ENCODE data around the gene CSTF3. TPM values are rescaled to one million over a fixed set of nuclear protein-coding genes. Genes with fewer than 3 reads are reported as not detected.

Gene CSTF3
- total RNA-seq, 1 experiment from 2014 or later = 45.6 TPM

DNA sequence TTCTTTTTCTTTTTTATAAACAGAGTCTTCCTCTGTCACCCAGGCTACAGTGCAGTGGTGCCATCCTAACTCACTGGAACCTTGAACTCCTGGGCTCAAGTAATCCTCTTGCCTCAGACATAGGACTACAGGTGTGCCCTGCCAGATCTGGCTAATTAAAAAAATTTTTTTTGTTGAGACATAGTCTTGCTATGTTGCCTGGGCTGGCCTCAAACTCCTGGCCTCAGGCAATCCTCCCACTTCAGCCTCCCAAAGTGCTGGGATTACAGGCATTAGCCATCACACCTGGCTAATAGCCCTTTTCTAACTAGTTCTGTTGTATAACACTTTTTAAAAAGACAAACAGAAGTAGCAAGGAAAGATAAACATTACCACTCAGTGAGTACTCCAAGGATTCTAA, 57.4 kb downstream of the CSTF3 start:
- intact Hi-C loops (cut with micrococcal nuclease; ENCODE audit: unreplicated experiment) = no loop called here
- ChIA-PET POLR2A (ENCODE audit: unreplicated experiment) (no interaction called here), CTCF (no interaction called here)
- Histone ChIP-seq H2AFZ (no peak overlapping the region), H3K36me3 (ENCODE audit: low read depth) (no peaks in the 10 kb centered on the region; the same call in 1 of the 2 replicates), H3K4me2 (no peak overlapping the region), H3K27me3 (ENCODE audit: insufficient read depth, low read depth) (no peaks in the 10 kb centered on the region), H3K27ac (no peak overlapping the region), H3F3A (ENCODE audit: insufficient read depth, low read depth) (no peaks in the 10 kb centered on the region; the same call in 1 of the 2 replicates), H3K4me3 (no peak overlapping the region), H3K79me2 (ENCODE audit: low read depth) (no peaks in the 10 kb centered on the region), H3K9me3 (ENCODE audit: insufficient read depth, low read depth) (no peaks in the 10 kb centered on the region), H3K4me1 (replicated peaks; ENCODE audit: insufficient read depth) (no peaks in the 10 kb centered on the region), H4K20me1 (ENCODE audit: insufficient read depth) (no peaks in the 10 kb centered on the region), H3K9me2 (ENCODE audit: insufficient read depth) (no peaks in the 10 kb centered on the region)
- DNase-seq = no peak
- BruUV-seq (replicated peaks) = no TSS peak
- TF ChIP-seq EZH2 (IDR thresholded peaks at IDR 0.05; ENCODE audit: low read depth) = no peak
- TF ChIP-seq, protein P1, sequence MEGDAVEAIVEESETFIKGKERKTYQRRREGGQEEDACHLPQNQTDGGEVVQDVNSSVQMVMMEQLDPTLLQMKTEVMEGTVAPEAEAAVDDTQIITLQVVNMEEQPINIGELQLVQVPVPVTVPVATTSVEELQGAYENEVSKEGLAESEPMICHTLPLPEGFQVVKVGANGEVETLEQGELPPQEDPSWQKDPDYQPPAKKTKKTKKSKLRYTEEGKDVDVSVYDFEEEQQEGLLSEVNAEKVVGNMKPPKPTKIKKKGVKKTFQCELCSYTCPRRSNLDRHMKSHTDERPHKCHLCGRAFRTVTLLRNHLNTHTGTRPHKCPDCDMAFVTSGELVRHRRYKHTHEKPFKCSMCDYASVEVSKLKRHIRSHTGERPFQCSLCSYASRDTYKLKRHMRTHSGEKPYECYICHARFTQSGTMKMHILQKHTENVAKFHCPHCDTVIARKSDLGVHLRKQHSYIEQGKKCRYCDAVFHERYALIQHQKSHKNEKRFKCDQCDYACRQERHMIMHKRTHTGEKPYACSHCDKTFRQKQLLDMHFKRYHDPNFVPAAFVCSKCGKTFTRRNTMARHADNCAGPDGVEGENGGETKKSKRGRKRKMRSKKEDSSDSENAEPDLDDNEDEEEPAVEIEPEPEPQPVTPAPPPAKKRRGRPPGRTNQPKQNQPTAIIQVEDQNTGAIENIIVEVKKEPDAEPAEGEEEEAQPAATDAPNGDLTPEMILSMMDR (conservative IDR thresholded peaks at IDR 0.05) = no peak

DNA sequence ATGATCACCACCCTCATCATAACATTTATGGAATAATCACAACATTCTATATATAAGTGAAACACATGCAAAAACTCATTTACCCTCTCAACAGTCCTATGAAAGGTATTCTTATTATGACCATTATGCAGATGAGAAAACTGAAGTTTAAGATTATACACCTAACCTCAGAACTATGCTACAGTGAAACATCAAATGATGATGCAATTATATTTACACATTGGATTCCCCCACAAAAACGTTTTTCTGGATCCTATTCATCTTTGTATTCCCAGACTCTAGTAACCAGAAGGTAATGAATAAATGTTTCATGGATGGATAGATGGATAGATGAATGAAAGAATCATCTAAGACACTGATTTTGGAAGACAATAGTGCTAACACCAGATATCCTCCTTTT, 67.1 kb downstream of the CSTF3 start:
- H3K4me3 ChIP-seq = no peak overlapping the region
- no peak overlapping the region for H3K27ac ChIP-seq
- no peaks in the 10 kb centered on the region for H3K9me3 ChIP-seq (ENCODE audit: insufficient read depth, low read depth)
- no TSS peak for BruUV-seq (replicated peaks)
- no peak overlapping the region for H3K4me2 ChIP-seq
- no peaks in the 10 kb centered on the region for H4K20me1 ChIP-seq (ENCODE audit: insufficient read depth)
- TF ChIP-seq, protein P1 (conservative IDR thresholded peaks at IDR 0.05) = no peak
- TF ChIP-seq EZH2 (IDR thresholded peaks at IDR 0.05; ENCODE audit: low read depth) = no peak
- H3K4me1 ChIP-seq (replicated peaks; ENCODE audit: insufficient read depth) = no peaks in the 10 kb centered on the region
- H3K36me3 ChIP-seq (ENCODE audit: low read depth) = peaks cover 16% of the 10 kb centered on the region; the same call in 1 of the 2 replicates
- no peaks in the 10 kb centered on the region for H3K27me3 ChIP-seq (ENCODE audit: insufficient read depth, low read depth)
- H3F3A ChIP-seq (ENCODE audit: insufficient read depth, low read depth) = no peaks in the 10 kb centered on the region
- H3K79me2 ChIP-seq (ENCODE audit: low read depth) = no peaks in the 10 kb centered on the region
- ChIA-PET CTCF (no interaction called here), POLR2A (ENCODE audit: unreplicated experiment) (no interaction called here)
- no peak overlapping the region for H2AFZ ChIP-seq
- intact Hi-C loops (cut with micrococcal nuclease; ENCODE audit: unreplicated experiment) = no loop called here
- H3K9me2 ChIP-seq (ENCODE audit: insufficient read depth) = no peaks in the 10 kb centered on the region
- DNase-seq = no peak

DNA sequence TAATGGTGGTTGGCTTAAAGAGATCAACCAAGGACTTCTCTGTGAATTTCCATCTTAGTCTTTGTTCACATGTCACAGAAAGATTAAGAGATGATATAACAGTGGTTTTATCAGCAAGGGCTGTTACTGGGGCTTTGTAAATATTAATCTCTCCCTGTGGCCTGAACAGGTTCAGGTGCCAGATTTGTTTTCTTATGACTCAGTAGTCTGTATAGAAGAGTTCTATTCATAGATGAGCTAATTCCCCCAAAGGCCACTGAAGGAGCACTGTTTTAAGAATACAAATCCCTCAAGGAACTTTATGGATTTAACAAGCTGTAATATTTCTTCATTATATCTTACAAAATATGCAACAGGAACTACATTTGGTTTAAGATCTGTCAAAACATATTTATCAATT, 71.5 kb downstream of the CSTF3 start:
- Histone ChIP-seq H3K9me3 (ENCODE audit: insufficient read depth, low read depth) (no peaks in the 10 kb centered on the region), H2AFZ (no peak overlapping the region), H3K27ac (no peak overlapping the region), H3K36me3 (ENCODE audit: low read depth) (peaks cover 9% of the 10 kb centered on the region; the same call in 1 of the 2 replicates), H3K9me2 (ENCODE audit: insufficient read depth) (no peaks in the 10 kb centered on the region), H3K4me2 (no peak overlapping the region), H4K20me1 (ENCODE audit: insufficient read depth) (no peaks in the 10 kb centered on the region), H3K4me3 (no peak overlapping the region), H3K79me2 (ENCODE audit: low read depth) (no peaks in the 10 kb centered on the region), H3K4me1 (replicated peaks; ENCODE audit: insufficient read depth) (no peaks in the 10 kb centered on the region), H3K27me3 (ENCODE audit: insufficient read depth, low read depth) (no peaks in the 10 kb centered on the region), H3F3A (ENCODE audit: insufficient read depth, low read depth) (no peaks in the 10 kb centered on the region)
- TF ChIP-seq EZH2 (IDR thresholded peaks at IDR 0.05; ENCODE audit: low read depth) = no peak
- TF ChIP-seq, protein P1 (conservative IDR thresholded peaks at IDR 0.05) = no peak
- CTCF ChIA-PET = no interaction called here
- DNase-seq = no peak
- BruUV-seq (replicated peaks) = no TSS peak
- POLR2A ChIA-PET (ENCODE audit: unreplicated experiment) = no interaction called here
- intact Hi-C loops (cut with micrococcal nuclease; ENCODE audit: unreplicated experiment) = no loop called here
